Measurements from ENCODE around the gene PRADC1.

Gene PRADC1

GRCh38 chr2:73217826-73218225 is 15.2 kb downstream of the PRADC1 start:
- peaks cover 46% of the 10 kb centered on the region for H3K36me3 ChIP-seq (ENCODE audit: insufficient read depth, low read length)
- no peak overlapping the region for H3K9ac ChIP-seq (ENCODE audit: low read depth, low read length)
- TF ChIP-seq EZH2 (IDR thresholded peaks at IDR 0.05; ENCODE audit: borderline replicate concordance, low read depth, low read length, severe bottlenecking), result no peak
- no peak for TF ChIP-seq CTCF (IDR thresholded peaks at IDR 0.05; ENCODE audit: borderline replicate concordance, extremely low read depth, low read length, poor library complexity, severe bottlenecking)
- no peak overlapping the region for H3K4me2 ChIP-seq (ENCODE audit: insufficient read depth, low read length)
- ATAC-seq (ENCODE audit: insufficient read depth, low read depth) (no peak), DNase-seq (no peak)
- H3K4me3 ChIP-seq (ENCODE audit: low read depth in 1 of 2, low read length in 2 of 2), result no peak overlapping the region
- H4K20me1 ChIP-seq (ENCODE audit: insufficient read depth, low read length), result peaks cover 18% of the 10 kb centered on the region; the same call in 1 of the 2 replicates
- H3K4me1 ChIP-seq (ENCODE audit: insufficient read depth, low read length), result peaks cover 26% of the 10 kb centered on the region
- no peaks in the 10 kb centered on the region for H3K27me3 ChIP-seq (ENCODE audit: insufficient read depth, low read length, poor library complexity)
- no peak overlapping the region for H3K27ac ChIP-seq (ENCODE audit: low read length)
- no peaks in the 10 kb centered on the region for H3K9me3 ChIP-seq (ENCODE audit: insufficient read depth, low read length, severe bottlenecking)
- H2AFZ ChIP-seq (ENCODE audit: low read depth, low read length), result no peak overlapping the region
- H3K79me2 ChIP-seq (ENCODE audit: insufficient read depth, low read length), result peaks cover 54% of the 10 kb centered on the region

- ATAC-seq (ENCODE audit: insufficient read depth, low read depth) (no peak), DNase-seq (no peak)
- Histone ChIP-seq H3K36me3 (ENCODE audit: insufficient read depth, low read length) (peaks cover 40% of the 10 kb centered on the region), H3K9ac (ENCODE audit: low read depth, low read length) (no peak overlapping the region), H3K4me1 (ENCODE audit: insufficient read depth, low read length) (peaks cover 33% of the 10 kb centered on the region), H3K4me2 (ENCODE audit: insufficient read depth, low read length) (no peak overlapping the region), H3K4me3 (ENCODE audit: low read depth in 1 of 2, low read length in 2 of 2) (no peak overlapping the region), H3K79me2 (ENCODE audit: insufficient read depth, low read length) (peaks cover 54% of the 10 kb centered on the region), H3K27ac (ENCODE audit: low read length) (no peak overlapping the region), H2AFZ (ENCODE audit: low read depth, low read length) (no peak overlapping the region), H3K27me3 (ENCODE audit: insufficient read depth, low read length, poor library complexity) (no peaks in the 10 kb centered on the region), H3K9me3 (ENCODE audit: insufficient read depth, low read length, severe bottlenecking) (no peaks in the 10 kb centered on the region), H4K20me1 (ENCODE audit: insufficient read depth, low read length) (peaks cover 18% of the 10 kb centered on the region; the same call in 1 of the 2 replicates)
- no peak for TF ChIP-seq EZH2 (IDR thresholded peaks at IDR 0.05; ENCODE audit: borderline replicate concordance, low read depth, low read length, severe bottlenecking)
- TF ChIP-seq CTCF (IDR thresholded peaks at IDR 0.05; ENCODE audit: borderline replicate concordance, extremely low read depth, low read length, poor library complexity, severe bottlenecking), result no peak
These were observed 15.9 kb downstream of the PRADC1 start for GRCh38 chr2:73217160-73217559.

GRCh38 chr2:73215254-73215653 is 17.8 kb downstream of the PRADC1 start:
- no peak overlapping the region for H3K27ac ChIP-seq (ENCODE audit: low read length)
- no peak for DNase-seq

More at GRCh38 chr2:73215254-73215653, 17.8 kb downstream of the PRADC1 start:
- Histone ChIP-seq H3K4me1 (ENCODE audit: insufficient read depth, low read length) (peaks cover 34% of the 10 kb centered on the region), H3K79me2 (ENCODE audit: insufficient read depth, low read length) (peaks cover 54% of the 10 kb centered on the region), H3K27me3 (ENCODE audit: insufficient read depth, low read length, poor library complexity) (no peaks in the 10 kb centered on the region), H4K20me1 (ENCODE audit: insufficient read depth, low read length) (peaks cover 18% of the 10 kb centered on the region; the same call in 1 of the 2 replicates), H3K9ac (ENCODE audit: low read depth, low read length) (peak overlapping the region; percentile 81), H3K4me2 (ENCODE audit: insufficient read depth, low read length) (peak overlapping the region; percentile 87), H3K4me3 (ENCODE audit: low read depth in 1 of 2, low read length in 2 of 2) (peak overlapping the region; percentile 64 to 82; a peak in 3 of 4 replicates), H3K36me3 (ENCODE audit: insufficient read depth, low read length) (peaks cover 22% of the 10 kb centered on the region), H3K9me3 (ENCODE audit: insufficient read depth, low read length, severe bottlenecking) (no peaks in the 10 kb centered on the region), H2AFZ (ENCODE audit: low read depth, low read length) (no peak overlapping the region)
- TF ChIP-seq EZH2 (IDR thresholded peaks at IDR 0.05; ENCODE audit: borderline replicate concordance, low read depth, low read length, severe bottlenecking), result no peak
- TF ChIP-seq CTCF (IDR thresholded peaks at IDR 0.05; ENCODE audit: borderline replicate concordance, extremely low read depth, low read length, poor library complexity, severe bottlenecking), result no peak
- no peak for ATAC-seq (ENCODE audit: insufficient read depth, low read depth)

Data from DND-41 (cell line).